ENCODE data around the gene RGMA.

RGMA gene

GRCh38 chr15:93024293-93024692 is 64.7 kb downstream of the RGMA start:
- no peak overlapping the region for H3K4me3 ChIP-seq (ENCODE audit: low read depth, low read length)
- DNase-seq (ENCODE audit: low read depth), result no peak
- no peak for TF ChIP-seq CTCF (conservative IDR thresholded peaks at IDR 0.05; ENCODE audit: low read depth, low read length)

DNA sequence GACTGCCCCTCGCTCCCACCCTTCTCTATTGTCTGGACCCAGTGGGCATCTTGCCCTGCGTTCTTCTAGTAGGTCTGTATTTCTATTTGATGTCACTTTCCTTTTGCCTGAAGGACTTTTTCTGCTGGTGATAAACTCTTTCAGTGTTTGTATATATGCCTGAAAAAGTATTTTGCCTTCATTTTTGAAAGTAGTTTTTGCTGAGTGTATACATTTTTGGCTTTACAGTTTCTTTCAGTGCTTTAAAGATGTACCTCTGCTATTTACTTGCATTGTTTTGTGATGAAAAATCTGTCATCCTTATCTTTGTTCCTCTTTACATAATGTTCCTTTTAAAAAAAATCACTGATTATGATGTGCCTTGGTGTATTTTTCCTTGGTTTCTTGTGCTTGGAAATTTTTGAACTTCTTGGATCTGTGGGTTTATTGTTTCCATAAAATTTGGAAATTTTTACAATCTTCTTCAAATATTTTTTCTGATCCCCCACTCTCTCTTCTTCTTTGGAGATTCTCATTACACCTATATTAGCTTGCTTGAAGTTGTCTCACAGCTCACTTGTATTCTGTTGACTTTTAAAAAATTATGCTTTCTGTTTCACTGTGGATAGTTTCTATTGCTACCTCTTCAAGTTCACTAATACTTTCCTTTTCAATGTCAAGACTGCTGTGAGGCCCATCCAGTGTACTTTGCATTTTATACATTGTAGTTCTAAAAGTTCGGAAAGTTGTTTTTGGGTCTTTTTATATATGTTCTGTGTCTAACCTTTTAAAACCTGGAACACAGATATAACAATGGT is 67.8 kb downstream of the RGMA start:
- no peak for DNase-seq (ENCODE audit: low read depth)
- H3K4me3 ChIP-seq (ENCODE audit: low read depth, low read length), result no peak overlapping the region
- TF ChIP-seq CTCF (conservative IDR thresholded peaks at IDR 0.05; ENCODE audit: low read depth, low read length), result no peak

GRCh38 chr15:93019971-93020370 is 69.0 kb downstream of the RGMA start:
- no peak for TF ChIP-seq CTCF (conservative IDR thresholded peaks at IDR 0.05; ENCODE audit: low read depth, low read length)
- no peak overlapping the region for H3K4me3 ChIP-seq (ENCODE audit: low read depth, low read length)
- DNase-seq (ENCODE audit: low read depth), result no peak

DNA sequence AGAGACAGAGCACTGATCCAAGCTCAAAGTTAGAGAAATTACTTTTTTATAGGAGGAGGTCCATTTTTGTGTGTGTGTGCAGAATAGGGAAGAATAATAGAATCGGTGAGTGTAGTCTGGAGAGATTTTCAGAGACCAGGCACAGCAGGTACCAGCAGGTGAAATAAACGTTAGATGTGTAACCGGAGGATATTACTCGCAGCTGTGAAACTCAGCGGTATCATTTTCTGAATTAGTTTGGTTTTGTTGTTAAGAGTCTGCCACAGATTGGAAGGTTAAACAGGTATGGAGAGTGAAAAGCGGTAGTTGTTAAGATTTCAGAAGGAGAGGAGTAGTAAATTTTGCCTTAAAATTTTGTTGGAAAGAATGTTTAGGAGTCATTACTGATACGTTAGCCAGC is 69.9 kb downstream of the RGMA start:
- H3K4me3 ChIP-seq (ENCODE audit: low read depth, low read length), result no peak overlapping the region
- no peak for TF ChIP-seq CTCF (conservative IDR thresholded peaks at IDR 0.05; ENCODE audit: low read depth, low read length)
- no peak for DNase-seq (ENCODE audit: low read depth)

DNA sequence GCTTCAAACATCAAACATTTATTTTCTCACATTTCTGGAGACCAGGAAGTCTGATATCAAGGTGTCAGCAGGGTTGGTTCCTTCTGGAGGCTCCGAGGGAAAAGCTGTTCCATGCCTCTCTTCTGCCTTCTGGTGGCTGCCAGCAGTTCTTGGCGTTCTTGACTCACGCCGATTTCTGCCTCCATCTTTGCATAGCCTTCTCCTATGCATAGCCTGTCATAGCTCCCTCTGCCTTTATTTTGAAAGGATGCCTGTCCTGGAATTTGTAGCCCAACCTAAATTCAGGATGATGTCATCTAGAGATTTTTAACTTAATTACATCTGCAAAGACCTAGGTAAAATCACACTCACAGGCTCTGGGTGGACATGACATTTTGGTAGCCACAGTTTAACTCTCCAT is 70.4 kb downstream of the RGMA start:
- peak; percentile 57 for TF ChIP-seq CTCF (conservative IDR thresholded peaks at IDR 0.05; ENCODE audit: low read depth, low read length)
- no peak overlapping the region for H3K4me3 ChIP-seq (ENCODE audit: low read depth, low read length)
- DNase-seq (ENCODE audit: low read depth), result peak; percentile 41

DNA sequence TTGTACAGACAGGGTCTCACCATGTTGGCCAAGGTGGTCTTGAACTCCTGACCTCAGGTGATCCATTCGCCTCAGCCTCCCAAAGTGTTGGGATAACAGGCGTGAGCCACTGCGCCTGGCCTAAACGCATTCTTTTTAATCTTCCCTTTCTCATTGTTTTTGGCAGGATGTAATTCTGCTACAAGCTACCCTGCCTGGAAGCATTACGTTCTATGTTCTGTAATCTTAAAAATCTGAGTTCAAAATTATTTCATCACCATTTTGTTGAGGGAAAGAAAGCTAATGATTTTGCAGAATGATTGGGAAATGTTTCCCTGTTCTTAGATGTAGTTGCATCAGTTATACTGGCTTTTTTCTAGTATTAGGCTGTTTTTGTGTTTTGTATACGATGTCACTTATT is 71.5 kb downstream of the RGMA start:
- DNase-seq (ENCODE audit: low read depth), result peak; percentile 36
- H3K4me3 ChIP-seq (ENCODE audit: low read depth, low read length), result no peak overlapping the region
- no peak for TF ChIP-seq CTCF (conservative IDR thresholded peaks at IDR 0.05; ENCODE audit: low read depth, low read length)

GRCh38 chr15:93012786-93013185 is 76.2 kb downstream of the RGMA start:
- DNase-seq (ENCODE audit: low read depth), result no peak
- no peak for TF ChIP-seq CTCF (conservative IDR thresholded peaks at IDR 0.05; ENCODE audit: low read depth, low read length)
- H3K4me3 ChIP-seq (ENCODE audit: low read depth, low read length), result no peak overlapping the region
